Measurements from ENCODE around the gene GKN2. TPM values are rescaled to one million over a fixed set of nuclear protein-coding genes. Genes with fewer than 3 reads are reported as not detected.
A peak's percentile ranks its signal among the peaks of the same experiment; 100 is the strongest.

The GKN2 gene
- total and polyA plus RNA-seq, 4 donors = 9.1 TPM; not detected in 3

GRCh38 chr2:68908392-68908970 lies 44.2 kb downstream of the GKN2 start:
- no peaks in the 10 kb centered on the region for H3K9me3 ChIP-seq (ENCODE audit: control insufficient read depth in 4 of 4, low read length in 3 of 4)
- WGBS = 54% methylated on average over 5 of the region's 5 CpGs
- no peaks in the 10 kb centered on the region for H3K36me3 ChIP-seq (ENCODE audit: control insufficient read depth in 4 of 4, insufficient read depth in 3 of 4, low read depth in 1 of 4, low read length in 3 of 4)
- no peaks in the 10 kb centered on the region for H3K27me3 ChIP-seq (ENCODE audit: control insufficient read depth in 4 of 4, insufficient read depth in 4 of 4, low read length in 3 of 4)
- H3K9ac ChIP-seq (ENCODE audit: low read depth in 1 of 2, low read length in 2 of 2) = no peak overlapping the region
- H3K27ac ChIP-seq (ENCODE audit: low read depth in 1 of 2, low read length in 2 of 2) = peak overlapping the region in 1 of 2 donors; percentile 37
- no peak overlapping the region for H3K4me3 ChIP-seq (ENCODE audit: low read depth in 1 of 3, low read length in 3 of 3)
- peaks cover 0 to 9% (median 2%) of the 10 kb centered on the region in 4 donors for H3K4me1 ChIP-seq (ENCODE audit: control insufficient read depth in 4 of 4, insufficient read depth in 4 of 4, low read length in 3 of 4)
- peak; percentile 58 for DNase-seq (ENCODE audit: low spot score)
- no peak for TF ChIP-seq FOXA1 (IDR thresholded peaks at IDR 0.05)
- TF ChIP-seq SP1 (IDR thresholded peaks at IDR 0.05) = no peak
- no peak for TF ChIP-seq YY1 (IDR thresholded peaks at IDR 0.05)
- TF ChIP-seq JUND (IDR thresholded peaks at IDR 0.05) = peak in 1 of 2 donors; percentile 37
- no peak for TF ChIP-seq ATF3 (IDR thresholded peaks at IDR 0.05)
- no peak for TF ChIP-seq RXRA (IDR thresholded peaks at IDR 0.05)
- no peak for TF ChIP-seq TAF1 (conservative IDR thresholded peaks at IDR 0.05)
- TF ChIP-seq NR2F2 (IDR thresholded peaks at IDR 0.05) = peak; percentile 44
- no peak for TF ChIP-seq REST (IDR thresholded peaks at IDR 0.05)
- TF ChIP-seq GABPA (IDR thresholded peaks at IDR 0.05 in 1 of 2, conservative IDR thresholded peaks at IDR 0.05 in 1 of 2) = peak in 1 of 2 donors; percentile 29
- no peak for TF ChIP-seq RAD21 (IDR thresholded peaks at IDR 0.05)
- no peak for TF ChIP-seq EGR1 (IDR thresholded peaks at IDR 0.05; ENCODE audit: low read depth in 2 of 2)
- no peak for TF ChIP-seq HNF4A (conservative IDR thresholded peaks at IDR 0.05)
- TF ChIP-seq ZBTB33 (IDR thresholded peaks at IDR 0.05) = no peak
- TF ChIP-seq HNF4G (IDR thresholded peaks at IDR 0.05) = no peak
- no peak for TF ChIP-seq FOXA2 (IDR thresholded peaks at IDR 0.05)
- TF ChIP-seq CTCF (IDR thresholded peaks at IDR 0.05; ENCODE audit: low read depth, low read length, missing input control) = no peak
